Gastroesophageal sphincter (tissue), 2 donors: Measurements from ENCODE around the gene MARCO.

Experiments used
- POLR2A ChIP-seq, 2 donors: fragments of 450-650 bp; IDR thresholded peaks; one replicate each; pipeline ENCODE4 v1.6.1; 2017; ENCODE audit warnings: antibody characterized with exemption in 2 of 2, mild to moderate bottlenecking in 2 of 2, moderate library complexity in 1 of 2
- POLR2AphosphoS5 ChIP-seq: sonication (generic); formaldehyde crosslinking; IDR thresholded peaks from one replicate; pipeline ENCODE4 v1.6.1; 2017; ENCODE audit warnings: antibody characterized with exemption

DNA sequence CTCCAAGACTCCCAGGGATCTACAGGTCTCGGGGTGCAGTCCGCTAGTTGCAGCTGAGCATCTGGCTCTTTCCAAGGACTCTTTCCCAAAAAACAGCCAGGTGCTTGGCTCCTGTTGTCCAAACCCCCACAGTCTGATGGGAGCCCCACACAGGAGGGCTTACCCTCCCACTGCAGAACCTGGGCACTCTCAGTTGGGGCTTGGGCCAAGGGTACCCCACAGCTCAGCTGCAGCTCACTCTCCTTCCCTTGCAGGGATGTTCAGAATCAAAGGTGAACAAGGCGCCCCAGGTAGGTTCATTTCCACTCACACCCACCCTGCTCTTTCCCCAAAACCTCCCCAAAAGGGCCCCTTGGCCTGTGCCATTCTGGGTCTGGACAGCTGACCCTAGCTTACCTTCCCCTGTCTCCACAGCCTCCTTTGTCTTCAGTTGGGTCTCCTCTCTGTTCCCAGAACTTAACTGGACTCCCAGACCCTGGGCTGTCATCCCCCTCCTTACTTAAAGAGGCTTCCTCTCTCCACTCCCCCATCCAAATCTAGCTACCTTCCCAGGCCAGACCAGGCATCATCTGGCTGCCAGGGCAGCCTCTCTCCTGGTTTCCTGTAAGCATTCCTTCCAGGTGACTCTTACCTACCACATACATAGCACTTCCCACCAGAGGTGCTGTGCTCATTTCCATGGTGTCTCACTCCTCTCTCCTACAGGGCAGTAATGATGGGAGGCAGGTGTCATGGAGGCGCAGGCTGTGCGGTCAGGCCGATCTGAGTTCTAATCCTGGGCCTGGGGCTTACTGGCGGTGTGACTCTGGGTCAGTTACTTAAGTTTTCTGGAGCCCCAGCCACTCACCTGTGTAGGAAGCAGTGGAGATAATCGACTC, 29.5 kb downstream of the MARCO start:
- TF ChIP-seq POLR2A (IDR thresholded peaks at IDR 0.05) (no peak), POLR2AphosphoS5 (no peak)
